Common myeloid progenitor, CD34-positive (primary cell): ENCODE measurements around the gene FFAR3.

Source experiments
- CTCF ChIA-PET: fragments of 350-600 bp; sonication (Branson Sonifier 250); formaldehyde crosslinking; loops from one replicate; lab custom pipeline; 2021; ENCODE audit warnings: antibody characterized with exemption; lab: Charles Lee
- POLR2A ChIA-PET: fragments of 350-600 bp; sonication (Branson Sonifier 250); formaldehyde crosslinking; loops from one replicate; lab custom pipeline; 2021; ENCODE audit warnings: antibody characterized with exemption; lab: Charles Lee
- DNase-seq, 3 donors: peaks; one replicate each; pipeline versions ENCODE4 v3.0.0 to v3.0.0-alpha.2; 2013
- H3K27ac ChIP-seq, 2 experiments: 1 replicate in 1 of 2; 2 replicates in 1 of 2; pipeline ENCODE4 v1.7.0; 2013; ENCODE audit warnings: inconsistent platforms in 2 of 2, low read length in 2 of 2, mild to moderate bottlenecking in 2 of 2, low read depth in 1 of 2, moderate library complexity in 1 of 2; ENCODE audit not compliant: severe bottlenecking in 2 of 2, insufficient read depth in 1 of 2, poor library complexity in 1 of 2
- H3K27me3 ChIP-seq, 5 experiments: replicated peaks in 2 of 5; 1 replicate in 3 of 5; 2 replicates in 2 of 5; pipeline versions ENCODE4 v1.6.1 to v1.7.0; 2013; ENCODE audit warnings: low read length in 4 of 5, mild to moderate bottlenecking in 2 of 5, moderate library complexity in 2 of 5, inconsistent platforms in 1 of 5; ENCODE audit not compliant: insufficient read depth in 5 of 5, control insufficient read depth in 4 of 5
- H3K36me3 ChIP-seq, 4 experiments: 1 replicate in 2 of 4; 2 replicates in 2 of 4; pipeline versions ENCODE4 v1.6.1 to v1.7.0; 2013; ENCODE audit warnings: low read length in 3 of 4, control low read depth in 1 of 4, mild to moderate bottlenecking in 1 of 4; ENCODE audit not compliant: control insufficient read depth in 4 of 4, insufficient read depth in 4 of 4
- H3K4me1 ChIP-seq, 4 experiments: 1 replicate in 3 of 4; 2 replicates in 1 of 4; pipeline versions ENCODE4 v1.6.1 to v1.7.1; 2013; ENCODE audit warnings: low read length in 3 of 4, mild to moderate bottlenecking in 3 of 4, control low read depth in 1 of 4, inconsistent platforms in 1 of 4, moderate library complexity in 1 of 4; ENCODE audit not compliant: control insufficient read depth in 4 of 4, insufficient read depth in 4 of 4; ENCODE audit errors: control extremely low read depth in 1 of 4
- H3K4me3 ChIP-seq, 7 experiments: 1 replicate in 4 of 7; 2 replicates in 3 of 7; pipeline versions ENCODE4 v1.5.1 to v1.7.0; 2013; ENCODE audit warnings: mild to moderate bottlenecking in 7 of 7, low read length in 6 of 7, moderate library complexity in 6 of 7, inconsistent platforms in 2 of 7, low read depth in 2 of 7, control low read depth in 1 of 7; ENCODE audit not compliant: insufficient read depth in 4 of 7, control insufficient read depth in 1 of 7; ENCODE audit errors: extremely low read depth in 1 of 7
- H3K9me3 ChIP-seq, 5 experiments: 1 replicate in 4 of 5; 2 replicates in 1 of 5; pipeline versions ENCODE4 v1.6.1 to v1.7.1; 2013; ENCODE audit warnings: low read length in 4 of 5, mild to moderate bottlenecking in 2 of 5, inconsistent platforms in 1 of 5, low read depth in 1 of 5, moderate library complexity in 1 of 5; ENCODE audit not compliant: control insufficient read depth in 4 of 5, insufficient read depth in 2 of 5; ENCODE audit errors: control extremely low read depth in 1 of 5
- WGBS: methylation state at CpG from one replicate; pipeline ENCODE4 v1.1.5; 2013; ENCODE audit not compliant: insufficient coverage; 5-methylcytosine and 5-hydroxymethylcytosine counted together

FFAR3 gene

GRCh38 chr19:35313587-35313986 lies 44.7 kb upstream of the FFAR3 start:
- Histone ChIP-seq H3K27me3 (no peaks in the 10 kb centered on the region), H3K36me3 (no peaks in the 10 kb centered on the region), H3K4me3 (no peak overlapping the region), H3K9me3 (no peaks in the 10 kb centered on the region), H3K4me1 (peaks cover 3 to 54% (median 30%) of the 10 kb centered on the region in 4 experiments), H3K27ac (no peak overlapping the region)
- POLR2A ChIA-PET: no interaction called here
- CTCF ChIA-PET: interaction anchor here (0.6 to 2.2 kb wide), 8 partner anchors 9 to 44 kb away, joined by 3 to 11 read pairs (median 4); partner anchors contain the start of gene FFAR3
- WGBS: 10% methylated on average over 7 of the region's 7 CpGs
- DNase-seq: peak in 2 of 3 donors; percentile 44 to 48

GRCh38 chr19:35314031-35314430 lies 44.2 kb upstream of the FFAR3 start:
- H3K27me3 ChIP-seq: no peaks in the 10 kb centered on the region
- no peaks in the 10 kb centered on the region for H3K36me3 ChIP-seq
- no peak for DNase-seq
- 86% methylated on average over 8 of the region's 8 CpGs for WGBS
- H3K27ac ChIP-seq: no peak overlapping the region
- H3K4me3 ChIP-seq: no peak overlapping the region
- peaks cover 3 to 58% (median 34%) of the 10 kb centered on the region in 4 experiments for H3K4me1 ChIP-seq
- H3K9me3 ChIP-seq: no peaks in the 10 kb centered on the region
- CTCF ChIA-PET: interaction anchor here (0.9 to 2.2 kb wide), 7 partner anchors 9 to 44 kb away, joined by 3 to 11 read pairs (median 4); partner anchors contain the start of gene FFAR3
- POLR2A ChIA-PET: no interaction called here

GRCh38 chr19:35314858-35315470 lies 43.3 kb upstream of the FFAR3 start:
- CTCF ChIA-PET: interaction anchor here (1.2 to 2.2 kb wide), 4 partner anchors 13 to 38 kb away, joined by 3 to 11 read pairs (median 6); no protein-coding TSS in a partner anchor
- no peak for DNase-seq

GRCh38 chr19:35315883-35316282 lies 42.4 kb upstream of the FFAR3 start:
- WGBS: 96% methylated on average over 6 of the region's 9 CpGs
- no peaks in the 10 kb centered on the region for H3K9me3 ChIP-seq
- no peaks in the 10 kb centered on the region for H3K27me3 ChIP-seq
- H3K36me3 ChIP-seq: no peaks in the 10 kb centered on the region
- POLR2A ChIA-PET: no interaction called here
- H3K4me1 ChIP-seq: peaks cover 10 to 65% (median 47%) of the 10 kb centered on the region in 4 experiments
- no peak overlapping the region for H3K27ac ChIP-seq
- DNase-seq: peak in 1 of 3 donors; percentile 34
- CTCF ChIA-PET: interaction anchor here (1.2 to 2.0 kb wide), 3 partner anchors 12 to 37 kb away, joined by 3 to 7 read pairs (median 5); no protein-coding TSS in a partner anchor
- H3K4me3 ChIP-seq: no peak overlapping the region

More at GRCh38 chr19:35314858-35315470, 43.3 kb upstream of the FFAR3 start:
- no peaks in the 10 kb centered on the region for H3K9me3 ChIP-seq
- H3K36me3 ChIP-seq: no peaks in the 10 kb centered on the region
- H3K27ac ChIP-seq: no peak overlapping the region
- H3K4me3 ChIP-seq: no peak overlapping the region
- over 99% methylated on average over 9 of the region's 10 CpGs for WGBS
- H3K27me3 ChIP-seq: no peaks in the 10 kb centered on the region
- peaks cover 3 to 64% (median 42%) of the 10 kb centered on the region in 4 experiments for H3K4me1 ChIP-seq
- POLR2A ChIA-PET: no interaction called here

GRCh38 chr19:35316560-35316959 lies 41.7 kb upstream of the FFAR3 start:
- WGBS: 95% methylated on average over 6 of the region's 9 CpGs
- H3K27me3 ChIP-seq: no peaks in the 10 kb centered on the region
- H3K4me1 ChIP-seq: peaks cover 12 to 68% (median 49%) of the 10 kb centered on the region in 4 experiments
- DNase-seq: no peak
- H3K9me3 ChIP-seq: no peaks in the 10 kb centered on the region
- POLR2A ChIA-PET: interaction anchor here (0.6 kb wide), 1 partner anchor 11 kb away, joined by 3 read pairs; no protein-coding TSS in a partner anchor
- H3K27ac ChIP-seq: no peak overlapping the region
- H3K4me3 ChIP-seq: no peak overlapping the region
- CTCF ChIA-PET: interaction anchor here (0.9 to 2.0 kb wide), 3 partner anchors 11 to 37 kb away, joined by 3 to 7 read pairs (median 5); no protein-coding TSS in a partner anchor
- H3K36me3 ChIP-seq: no peaks in the 10 kb centered on the region

- ChIA-PET POLR2A (no interaction called here), CTCF (interaction anchor here (1.0 to 1.6 kb wide), 3 partner anchors 10 to 14 kb away, joined by 3 to 5 read pairs (median 4); no protein-coding TSS in a partner anchor)
- no peaks in the 10 kb centered on the region for H3K36me3 ChIP-seq
- 38% methylated on average over 2 of the region's 7 CpGs for WGBS
- H3K27ac ChIP-seq: no peak overlapping the region
- no peak overlapping the region for H3K4me3 ChIP-seq
- peaks cover 12 to 62% (median 49%) of the 10 kb centered on the region in 4 experiments for H3K4me1 ChIP-seq
- DNase-seq: peak in 1 of 3 donors; percentile 22
- no peaks in the 10 kb centered on the region for H3K27me3 ChIP-seq
- no peaks in the 10 kb centered on the region for H3K9me3 ChIP-seq
Observed at GRCh38 chr19:35317464-35318043, 40.7 kb upstream of the FFAR3 start.
